OCI-LY7 (cell line): ENCODE data around the gene PSMD6.

Experiments used
- CTCF ChIP-seq: fragments of 200-600 bp; sonication (generic); conservative IDR thresholded peaks from 2 replicates; pipeline ENCODE4 v1.5.1; 2014; ENCODE audit warnings: mild to moderate bottlenecking, antibody characterized with exemption, low read length, moderate library complexity, mixed read lengths
- EZH2phosphoT487 ChIP-seq: fragments of 200-600 bp; sonication (generic); IDR thresholded peaks from 2 replicates; pipeline ENCODE4 v1.6.1; 2018; ENCODE audit warnings: low read depth, borderline replicate concordance, mild to moderate bottlenecking, mixed run types, antibody characterized with exemption, low read length, moderate library complexity, mixed read lengths

GRCh38 chr3:63980019-63980418, 43.3 kb downstream of the PSMD6 start:
- no peak for TF ChIP-seq CTCF
- TF ChIP-seq EZH2phosphoT487: no peak
